ENCODE measurements around the gene OR5AC2. TPM values are rescaled to one million over a fixed set of nuclear protein-coding genes. Genes with fewer than 3 reads are reported as not detected.

OR5AC2 gene, protein sequence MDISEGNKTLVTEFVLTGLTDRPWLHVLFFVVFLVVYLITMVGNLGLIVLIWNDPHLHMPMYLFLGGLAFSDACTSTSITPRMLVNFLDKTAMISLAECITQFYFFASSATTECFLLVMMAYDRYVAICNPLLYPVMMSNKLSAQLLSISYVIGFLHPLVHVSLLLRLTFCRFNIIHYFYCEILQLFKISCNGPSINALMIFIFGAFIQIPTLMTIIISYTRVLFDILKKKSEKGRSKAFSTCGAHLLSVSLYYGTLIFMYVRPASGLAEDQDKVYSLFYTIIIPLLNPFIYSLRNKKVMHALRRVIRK
- total RNA-seq = not detected

DNA sequence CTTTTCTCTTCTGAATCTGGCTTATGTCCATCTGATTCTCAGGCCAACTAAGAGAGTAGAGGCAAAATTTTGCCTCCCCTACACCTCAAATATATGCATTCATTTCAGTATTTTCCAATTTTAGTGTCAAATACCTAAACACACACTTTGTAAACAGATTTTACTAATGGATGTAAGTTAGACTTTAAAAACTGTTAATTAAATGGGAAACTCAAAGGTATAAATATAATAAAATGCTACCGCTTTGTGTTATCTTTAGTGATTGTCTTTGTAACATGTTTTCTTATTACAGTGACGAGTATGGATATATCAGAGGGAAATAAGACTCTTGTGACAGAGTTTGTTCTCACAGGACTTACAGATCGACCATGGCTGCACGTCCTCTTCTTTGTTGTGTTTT is at the start of gene OR5AC2:
OR5AC2 (plus strand) TSS at position 301 of the 400 bp plus-strand sequence; CDS start at position 301, 0 bp downstream.
- TF ChIP-seq, protein P1, sequence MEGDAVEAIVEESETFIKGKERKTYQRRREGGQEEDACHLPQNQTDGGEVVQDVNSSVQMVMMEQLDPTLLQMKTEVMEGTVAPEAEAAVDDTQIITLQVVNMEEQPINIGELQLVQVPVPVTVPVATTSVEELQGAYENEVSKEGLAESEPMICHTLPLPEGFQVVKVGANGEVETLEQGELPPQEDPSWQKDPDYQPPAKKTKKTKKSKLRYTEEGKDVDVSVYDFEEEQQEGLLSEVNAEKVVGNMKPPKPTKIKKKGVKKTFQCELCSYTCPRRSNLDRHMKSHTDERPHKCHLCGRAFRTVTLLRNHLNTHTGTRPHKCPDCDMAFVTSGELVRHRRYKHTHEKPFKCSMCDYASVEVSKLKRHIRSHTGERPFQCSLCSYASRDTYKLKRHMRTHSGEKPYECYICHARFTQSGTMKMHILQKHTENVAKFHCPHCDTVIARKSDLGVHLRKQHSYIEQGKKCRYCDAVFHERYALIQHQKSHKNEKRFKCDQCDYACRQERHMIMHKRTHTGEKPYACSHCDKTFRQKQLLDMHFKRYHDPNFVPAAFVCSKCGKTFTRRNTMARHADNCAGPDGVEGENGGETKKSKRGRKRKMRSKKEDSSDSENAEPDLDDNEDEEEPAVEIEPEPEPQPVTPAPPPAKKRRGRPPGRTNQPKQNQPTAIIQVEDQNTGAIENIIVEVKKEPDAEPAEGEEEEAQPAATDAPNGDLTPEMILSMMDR (IDR thresholded peaks at IDR 0.05) = no peak
- ATAC-seq (ENCODE audit: low FRiP score) = no peak
- no peak for DNase-seq (ENCODE audit: low spot score)

DNA sequence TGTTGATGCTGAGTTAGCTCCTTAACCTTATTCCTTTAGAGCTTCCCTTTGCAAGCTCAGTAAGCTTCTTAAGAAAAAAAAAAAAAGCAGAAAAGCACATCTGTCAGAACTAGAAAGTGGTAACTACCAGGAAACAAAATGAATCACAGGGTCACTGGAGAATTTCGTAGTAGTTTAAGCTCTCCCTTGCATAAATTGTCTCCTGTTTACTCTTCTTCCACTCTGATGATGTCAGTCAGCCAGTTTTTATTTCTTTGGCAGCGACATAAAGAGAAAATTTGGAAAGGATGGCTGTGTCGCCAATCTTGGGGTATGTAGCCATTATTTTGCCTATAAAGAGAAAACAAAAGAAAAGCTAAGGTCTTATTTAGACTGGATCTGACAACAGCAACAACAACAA is 48.7 kb upstream of the OR5AC2 start:
- TF ChIP-seq, protein P1 (IDR thresholded peaks at IDR 0.05) = no peak
- DNase-seq (ENCODE audit: low spot score) (no peak), ATAC-seq (ENCODE audit: low FRiP score) (no peak)

GRCh38 chr3:98038876-98039275 is 48.1 kb upstream of the OR5AC2 start:
- ATAC-seq (ENCODE audit: low FRiP score) (no peak), DNase-seq (ENCODE audit: low spot score) (no peak)
- TF ChIP-seq, protein P1 (IDR thresholded peaks at IDR 0.05) = no peak

DNA sequence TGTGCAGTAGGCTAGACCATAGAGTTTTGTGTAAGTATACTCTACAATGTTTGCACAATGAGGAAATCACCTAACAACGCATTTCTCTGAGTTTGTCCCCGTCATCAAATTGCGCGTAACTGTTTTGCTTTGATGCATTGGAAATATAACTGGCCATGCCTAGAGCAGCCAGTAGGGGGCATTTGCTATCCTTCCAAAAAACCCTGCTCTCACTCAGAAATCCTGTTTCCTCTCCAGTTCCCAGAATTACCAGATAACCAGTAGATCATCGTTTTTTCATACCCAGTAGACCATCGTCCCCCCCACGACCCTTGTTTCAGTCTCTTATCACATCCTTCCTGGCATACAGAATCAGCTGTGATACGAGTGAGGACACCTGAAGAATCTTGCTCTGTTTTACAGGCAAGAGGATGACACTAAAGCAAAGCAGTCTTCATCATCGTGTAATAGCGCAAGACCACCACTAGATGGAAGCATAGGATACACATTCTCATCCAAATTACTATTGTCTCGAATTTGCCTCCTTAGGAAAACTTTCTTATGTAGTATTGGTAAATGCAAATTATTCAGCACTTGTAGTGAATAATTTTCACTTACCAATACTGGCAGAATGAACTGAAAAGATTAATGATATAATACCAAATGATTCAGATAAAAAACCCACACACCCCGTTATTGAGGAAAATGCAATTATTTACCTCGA is 47.5 kb upstream of the OR5AC2 start:
- TF ChIP-seq, protein P1 (IDR thresholded peaks at IDR 0.05) = peak in 1 of 3 donors; percentile 75
- DNase-seq (ENCODE audit: low spot score) (peak; percentile 46), ATAC-seq (ENCODE audit: low FRiP score) (peak; percentile 98)

- TF ChIP-seq, protein P1 (IDR thresholded peaks at IDR 0.05) = no peak
- ATAC-seq (ENCODE audit: low FRiP score) (no peak), DNase-seq (ENCODE audit: low spot score) (no peak)
Observed at GRCh38 chr3:98041350-98041749, 45.6 kb upstream of the OR5AC2 start.

- TF ChIP-seq, protein P1 (IDR thresholded peaks at IDR 0.05) = no peak
- no peak for ATAC-seq (ENCODE audit: low FRiP score)
- DNase-seq (ENCODE audit: low spot score) = no peak
Observed at GRCh38 chr3:98048586-98048985, 38.4 kb upstream of the OR5AC2 start.

Data from omental fat pad (tissue), 4 donors.